Osteoblast (primary cell): ENCODE measurements around the gene SLC17A9. TPM values are rescaled to one million over a fixed set of nuclear protein-coding genes. Genes with fewer than 3 reads are reported as not detected.

Source experiments
- DNase-seq: peaks from one replicate; pipeline ENCODE4 v3.0.0; 2011; ENCODE audit warnings: low spot score, mixed read lengths; ENCODE audit not compliant: insufficient read length; ENCODE audit errors: missing footprints
- H2AFZ ChIP-seq: 2 replicates; pipeline ENCODE4 v1.6.0; 2011; ENCODE audit warnings: mild to moderate bottlenecking, low read length
- H3K27ac ChIP-seq: 2 replicates; pipeline ENCODE4 v1.5.1; 2011; ENCODE audit warnings: mild to moderate bottlenecking, low read depth, low read length, moderate library complexity
- H3K27me3 ChIP-seq: 2 replicates; pipeline ENCODE4 v1.6.0; 2012; ENCODE audit warnings: mild to moderate bottlenecking, control low read depth, inconsistent platforms, low read length, moderate library complexity; ENCODE audit not compliant: insufficient read depth
- H3K36me3 ChIP-seq: 2 replicates; pipeline ENCODE4 v1.5.1; 2011; ENCODE audit warnings: mild to moderate bottlenecking, low read length, control low read depth, moderate library complexity; ENCODE audit not compliant: insufficient read depth
- H3K4me1 ChIP-seq: 2 replicates; pipeline ENCODE4 v1.5.1; 2011; ENCODE audit warnings: mild to moderate bottlenecking, low read length, control low read depth, moderate library complexity; ENCODE audit not compliant: insufficient read depth
- H3K4me2 ChIP-seq: 2 replicates; pipeline ENCODE4 v1.6.0; 2011; ENCODE audit warnings: mild to moderate bottlenecking, low read length; ENCODE audit not compliant: insufficient read depth
- H3K4me3 ChIP-seq: fragments of 200-600 bp; sonication (generic); 3 replicates; pipeline ENCODE4 v1.5.1; 2012; ENCODE audit warnings: mild to moderate bottlenecking, low read length, inconsistent platforms; ENCODE audit not compliant: insufficient read depth
- H3K79me2 ChIP-seq: 2 replicates; pipeline ENCODE4 v1.6.0; 2012; ENCODE audit warnings: mild to moderate bottlenecking, low read length, control low read depth, inconsistent platforms; ENCODE audit not compliant: insufficient read depth
- H3K9me3 ChIP-seq: 2 replicates; pipeline ENCODE4 v1.5.1; 2011; ENCODE audit warnings: low read depth, low read length, control low read depth
- H4K20me1 ChIP-seq: 2 replicates; pipeline ENCODE4 v1.6.0; 2012; ENCODE audit warnings: mild to moderate bottlenecking, low read length, control low read depth; ENCODE audit not compliant: insufficient read depth
- total RNA-seq: library from RNA; depleted of rRNA; stranded (reverse); fragments of >200 nt; gene quantifications from 2 replicates; pipeline ENCODE4 v1.2.3, GENCODE V29; 2012
- TF ChIP-seq, protein P1 (sequence below): IDR thresholded peaks from 2 replicates; pipeline ENCODE4 v1.5.1; 2011; ENCODE audit warnings: mild to moderate bottlenecking, low read depth, low read length, moderate library complexity; ENCODE audit errors: extremely low read depth

Gene SLC17A9
- total RNA-seq, 1 donor, result 6.5 TPM

DNA sequence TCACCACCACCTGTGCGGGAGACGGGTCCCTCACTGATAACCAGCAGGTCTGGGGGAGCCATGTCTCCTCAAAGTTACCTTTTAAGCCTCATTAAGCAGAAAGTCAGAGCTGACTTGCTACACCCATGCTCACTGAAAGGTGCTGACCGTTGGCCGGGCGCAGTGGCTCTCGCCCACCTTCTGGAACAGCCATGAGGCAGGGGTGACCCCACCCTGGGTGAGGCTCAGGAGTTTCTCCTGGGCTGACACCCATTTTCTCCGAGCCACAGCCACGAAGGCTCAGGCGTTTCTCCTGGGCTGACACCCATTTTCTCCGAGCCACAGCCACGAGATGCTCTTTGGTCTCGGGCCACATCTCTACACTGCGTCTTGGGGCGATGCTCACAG, 44.1 kb downstream of the SLC17A9 start:
- H2AFZ ChIP-seq, result no peak overlapping the region
- H3K4me2 ChIP-seq, result no peak overlapping the region
- no peaks in the 10 kb centered on the region for H3K4me1 ChIP-seq
- no peak for DNase-seq
- no peaks in the 10 kb centered on the region for H4K20me1 ChIP-seq
- no peak overlapping the region for H3K4me3 ChIP-seq
- H3K79me2 ChIP-seq, result no peaks in the 10 kb centered on the region
- H3K27ac ChIP-seq, result no peak overlapping the region
- peaks cover 30% of the 10 kb centered on the region for H3K27me3 ChIP-seq
- TF ChIP-seq, protein P1, sequence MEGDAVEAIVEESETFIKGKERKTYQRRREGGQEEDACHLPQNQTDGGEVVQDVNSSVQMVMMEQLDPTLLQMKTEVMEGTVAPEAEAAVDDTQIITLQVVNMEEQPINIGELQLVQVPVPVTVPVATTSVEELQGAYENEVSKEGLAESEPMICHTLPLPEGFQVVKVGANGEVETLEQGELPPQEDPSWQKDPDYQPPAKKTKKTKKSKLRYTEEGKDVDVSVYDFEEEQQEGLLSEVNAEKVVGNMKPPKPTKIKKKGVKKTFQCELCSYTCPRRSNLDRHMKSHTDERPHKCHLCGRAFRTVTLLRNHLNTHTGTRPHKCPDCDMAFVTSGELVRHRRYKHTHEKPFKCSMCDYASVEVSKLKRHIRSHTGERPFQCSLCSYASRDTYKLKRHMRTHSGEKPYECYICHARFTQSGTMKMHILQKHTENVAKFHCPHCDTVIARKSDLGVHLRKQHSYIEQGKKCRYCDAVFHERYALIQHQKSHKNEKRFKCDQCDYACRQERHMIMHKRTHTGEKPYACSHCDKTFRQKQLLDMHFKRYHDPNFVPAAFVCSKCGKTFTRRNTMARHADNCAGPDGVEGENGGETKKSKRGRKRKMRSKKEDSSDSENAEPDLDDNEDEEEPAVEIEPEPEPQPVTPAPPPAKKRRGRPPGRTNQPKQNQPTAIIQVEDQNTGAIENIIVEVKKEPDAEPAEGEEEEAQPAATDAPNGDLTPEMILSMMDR, result no peak
- no peaks in the 10 kb centered on the region for H3K36me3 ChIP-seq
- no peaks in the 10 kb centered on the region for H3K9me3 ChIP-seq

DNA sequence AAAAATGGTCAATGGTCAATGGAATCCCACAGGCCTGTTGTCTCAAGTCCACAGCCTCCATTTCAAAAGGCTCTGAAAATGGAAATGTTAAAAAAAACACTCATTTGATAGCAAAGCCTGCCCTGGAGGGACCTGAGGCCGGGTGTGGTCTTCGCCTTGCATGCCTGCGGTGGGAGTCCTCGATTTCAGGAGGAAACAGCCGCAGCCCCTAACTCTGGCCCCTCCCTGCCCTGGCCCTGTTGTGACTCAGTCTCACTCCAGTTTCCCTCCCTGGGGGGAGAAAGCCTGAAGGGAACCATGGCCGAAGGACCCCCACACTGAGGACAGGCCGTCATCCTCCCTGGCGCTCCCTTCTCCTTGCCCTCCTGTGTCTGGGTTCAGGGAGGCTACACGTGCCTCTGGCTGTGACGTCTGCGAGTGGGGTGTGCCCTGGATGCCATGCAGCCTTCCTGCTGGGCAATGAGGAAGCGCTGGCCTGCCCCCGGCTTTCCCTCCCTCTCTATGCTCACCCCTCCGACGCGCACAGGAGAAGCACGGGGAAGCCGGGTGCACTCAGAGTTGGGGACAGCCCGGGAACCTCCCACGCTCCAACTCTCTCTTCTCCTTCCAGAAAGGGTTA, 45.0 kb downstream of the SLC17A9 start:
- H3K9me3 ChIP-seq, result no peaks in the 10 kb centered on the region
- H4K20me1 ChIP-seq, result no peaks in the 10 kb centered on the region
- no peak overlapping the region for H3K27ac ChIP-seq
- H3K4me1 ChIP-seq, result no peaks in the 10 kb centered on the region
- no peak overlapping the region for H3K4me3 ChIP-seq
- TF ChIP-seq, protein P1, result no peak
- H3K79me2 ChIP-seq, result no peaks in the 10 kb centered on the region
- peaks cover 35% of the 10 kb centered on the region for H3K27me3 ChIP-seq
- no peaks in the 10 kb centered on the region for H3K36me3 ChIP-seq
- no peak overlapping the region for H3K4me2 ChIP-seq
- no peak for DNase-seq
- no peak overlapping the region for H2AFZ ChIP-seq

DNA sequence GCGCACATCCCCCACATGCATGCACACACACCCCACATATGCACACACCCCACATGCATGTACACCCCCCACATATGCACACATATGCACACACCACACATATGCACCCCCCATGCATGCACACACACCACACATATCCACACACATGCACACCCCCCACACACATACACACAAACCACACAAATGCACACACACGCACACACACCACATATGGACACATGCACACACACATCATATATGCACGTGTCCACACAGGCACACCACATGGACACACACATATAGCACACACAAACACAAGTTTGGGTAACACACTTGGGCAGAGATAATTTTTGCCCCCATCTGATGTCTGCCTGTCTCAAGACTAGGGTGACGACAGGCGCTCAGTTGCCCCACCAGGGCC, 45.9 kb downstream of the SLC17A9 start:
- Histone ChIP-seq H3K4me2 (no peak overlapping the region), H3K4me3 (no peak overlapping the region), H3K27me3 (peaks cover 44% of the 10 kb centered on the region), H4K20me1 (no peaks in the 10 kb centered on the region), H3K36me3 (no peaks in the 10 kb centered on the region), H3K79me2 (no peaks in the 10 kb centered on the region), H2AFZ (no peak overlapping the region), H3K9me3 (no peaks in the 10 kb centered on the region), H3K27ac (no peak overlapping the region), H3K4me1 (no peaks in the 10 kb centered on the region)
- DNase-seq, result no peak
- TF ChIP-seq, protein P1, result no peak

DNA sequence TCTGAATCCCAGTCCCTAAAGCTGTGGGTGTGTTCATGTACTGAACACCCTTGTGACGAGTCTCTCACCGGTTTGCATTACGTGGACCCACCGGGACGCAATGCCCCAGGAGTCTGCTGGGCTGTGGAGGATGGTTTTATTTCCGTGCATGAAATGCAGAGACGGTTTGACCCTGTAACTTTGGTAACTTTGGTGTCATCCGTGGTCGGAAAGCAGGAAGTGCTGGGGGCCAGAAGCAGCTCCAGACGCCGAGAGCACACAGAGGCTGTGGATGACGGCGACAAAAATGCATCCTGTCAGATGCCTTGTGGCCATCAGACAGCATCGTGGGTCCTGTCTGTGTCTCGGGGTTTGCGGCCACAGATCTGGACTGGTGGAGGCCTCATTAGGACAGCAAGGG, 47.1 kb downstream of the SLC17A9 start:
- DNase-seq, result no peak
- Histone ChIP-seq H3K4me3 (no peak overlapping the region), H4K20me1 (no peaks in the 10 kb centered on the region), H3K27ac (no peak overlapping the region), H3K27me3 (peaks cover 53% of the 10 kb centered on the region), H3K4me1 (no peaks in the 10 kb centered on the region), H3K79me2 (no peaks in the 10 kb centered on the region), H2AFZ (no peak overlapping the region), H3K4me2 (no peak overlapping the region), H3K36me3 (no peaks in the 10 kb centered on the region), H3K9me3 (no peaks in the 10 kb centered on the region)
- TF ChIP-seq, protein P1, result no peak
